Endothelial cell of umbilical vein (primary cell): ENCODE data around the gene ACAP1. TPM values are rescaled to one million over a fixed set of nuclear protein-coding genes. Genes with fewer than 3 reads are reported as not detected.

Source experiments
- BruUV-seq: library from RNA; stranded (reverse); fragments of 400-500 nt; replicated peaks from 2 replicates; lab custom pipeline; 2021; lab: Mats Ljungman, UMichigan
- CTCF ChIA-PET: fragments of 300-600, 350-600 bp; sonication (Branson Sonifier 250); formaldehyde crosslinking; loops from one replicate; lab custom pipeline; 2021; ENCODE audit warnings: antibody characterized with exemption, inconsistent platforms; lab: Charles Lee
- POLR2A ChIA-PET: fragments of 300-600, 350-600 bp; sonication (Branson Sonifier 250); formaldehyde crosslinking; loops from one replicate; lab custom pipeline; 2021; ENCODE audit warnings: antibody characterized with exemption, inconsistent platforms; lab: Charles Lee
- DNase-seq: peaks from one replicate; pipeline ENCODE4 v3.0.0-alpha.2; 2011; ENCODE audit warnings: low read depth, low spot score
- FAIRE-seq: peaks from 2 replicates; lab custom pipeline; 2011; peaks lifted over from hg19 to GRCh38; lab: Jason Lieb, UNC
- H2AFZ ChIP-seq: 2 replicates; pipeline ENCODE4 v1.6.0; 2012; ENCODE audit warnings: low read depth, low read length, control low read depth, inconsistent platforms
- H3K27ac ChIP-seq: 2 replicates; pipeline ENCODE4 v1.5.1; 2011; ENCODE audit warnings: low read depth, mild to moderate bottlenecking, control low read depth, low read length, moderate library complexity; ENCODE audit not compliant: insufficient read depth
- H3K27me3 ChIP-seq, 2 experiments: 2 replicates each; pipeline versions ENCODE4 v1.6.0 to v1.6.1; 2011; ENCODE audit warnings: low read length in 2 of 2, mixed read lengths in 1 of 2; ENCODE audit not compliant: control insufficient read depth in 2 of 2, insufficient read depth in 2 of 2
- H3K36me3 ChIP-seq, 2 experiments: 2 replicates in 1 of 2; 3 replicates in 1 of 2; pipeline ENCODE4 v1.5.1; 2011; ENCODE audit warnings: low read length in 2 of 2, mild to moderate bottlenecking in 1 of 2, moderate library complexity in 1 of 2; ENCODE audit not compliant: control insufficient read depth in 2 of 2, insufficient read depth in 2 of 2; ENCODE audit errors: extremely low read depth in 1 of 2
- H3K4me1 ChIP-seq: 3 replicates; pipeline ENCODE4 v1.5.1; 2011; ENCODE audit warnings: mild to moderate bottlenecking, low read length; ENCODE audit not compliant: control insufficient read depth, insufficient read depth; ENCODE audit errors: extremely low read depth
- H3K4me2 ChIP-seq: 2 replicates; pipeline ENCODE4 v1.6.1; 2011; ENCODE audit warnings: low read length, control low read depth, mixed read lengths; ENCODE audit not compliant: insufficient read depth
- H3K4me3 ChIP-seq, 3 experiments: fragments of 200-600 bp in 1 of 3; sonication (generic), shearing (Covaris generic) in 1 of 3; replicated peaks in 1 of 3; 2 replicates each; pipeline ENCODE4 v1.5.1; 2011 to 2016; ENCODE audit warnings: control low read depth in 3 of 3, low read length in 3 of 3, mild to moderate bottlenecking in 2 of 3, inconsistent platforms in 1 of 3, low read depth in 1 of 3, moderate library complexity in 1 of 3; ENCODE audit not compliant: insufficient read depth in 1 of 3
- H3K79me2 ChIP-seq: 2 replicates; pipeline ENCODE4 v1.6.0; 2012; ENCODE audit warnings: low read length, inconsistent platforms; ENCODE audit not compliant: control insufficient read depth, insufficient read depth
- H3K9ac ChIP-seq: replicated peaks from 2 replicates; pipeline ENCODE3; 2011; ENCODE audit warnings: low read length, control low read depth; ENCODE audit not compliant: insufficient read depth; ENCODE audit errors: extremely low read depth
- H3K9me1 ChIP-seq: replicated peaks from 3 replicates; pipeline ENCODE4 v1.6.0; 2011; ENCODE audit warnings: mild to moderate bottlenecking, low read length; ENCODE audit not compliant: control insufficient read depth, insufficient read depth; ENCODE audit errors: extremely low read depth
- H3K9me3 ChIP-seq: replicated peaks from 2 replicates; pipeline ENCODE4 v1.5.1; 2012; ENCODE audit warnings: low read length, inconsistent platforms; ENCODE audit not compliant: control insufficient read depth, insufficient read depth
- H4K20me1 ChIP-seq: replicated peaks from 2 replicates; pipeline ENCODE3; 2011; ENCODE audit warnings: mild to moderate bottlenecking, low read length; ENCODE audit not compliant: control insufficient read depth, insufficient read depth; ENCODE audit errors: extremely low read depth
- CTCF ChIP-seq, 2 donors: IDR thresholded peaks; 1 replicate in 1 of 2; 2 replicates in 1 of 2; pipeline ENCODE4 v1.5.1; 2011; ENCODE audit warnings: low read length in 2 of 2, mild to moderate bottlenecking in 2 of 2, moderate library complexity in 2 of 2, control low read depth in 1 of 2, inconsistent platforms in 1 of 2, low read depth in 1 of 2; ENCODE audit not compliant: insufficient read depth in 1 of 2; ENCODE audit errors: extremely low read depth in 1 of 2
- EZH2 ChIP-seq: IDR thresholded peaks from 2 replicates; pipeline ENCODE4 v1.6.1; 2012; ENCODE audit warnings: borderline replicate concordance, low read depth, mild to moderate bottlenecking, moderate library complexity, low read length, inconsistent platforms; ENCODE audit not compliant: severe bottlenecking
- FOS ChIP-seq: IDR thresholded peaks from 2 replicates; pipeline ENCODE4 v1.6.1; 2011; ENCODE audit warnings: mild to moderate bottlenecking, low read length, moderate library complexity, borderline replicate concordance; ENCODE audit not compliant: insufficient read depth
- GATA2 ChIP-seq: IDR thresholded peaks from 2 replicates; pipeline ENCODE4 v1.7.0; 2011; ENCODE audit warnings: low read depth, mild to moderate bottlenecking, moderate library complexity, mixed read lengths, low read length; ENCODE audit not compliant: insufficient read length, insufficient read depth
- JUN ChIP-seq: IDR thresholded peaks from 2 replicates; pipeline ENCODE4 v1.6.1; 2011; ENCODE audit warnings: borderline replicate concordance, low read depth; ENCODE audit not compliant: insufficient read length, insufficient read depth
- MYC ChIP-seq: IDR thresholded peaks from one replicate; pipeline ENCODE4 v1.6.1; 2011; ENCODE audit warnings: mild to moderate bottlenecking, low read depth, low read length
- POLR2A ChIP-seq: IDR thresholded peaks from 2 replicates; pipeline ENCODE4 v1.6.1; 2012; ENCODE audit warnings: low read depth, mild to moderate bottlenecking, control low read depth, low read length
- POLR2AphosphoS5 ChIP-seq: IDR thresholded peaks from 2 replicates; pipeline ENCODE4 v1.6.1; 2012; ENCODE audit warnings: low read depth, mild to moderate bottlenecking, control low read depth, low read length, moderate library complexity; ENCODE audit not compliant: insufficient read depth
- dilution Hi-C: fragments of 300-500 bp; cut with MboI; formaldehyde crosslinking; loops from one replicate; pipeline ENCODE4 v1.15.0; 2019; ENCODE audit warnings: low sequenced_read_pairs; ENCODE audit not compliant: extremely low pct_ligation_motif_present
- intact Hi-C: fragments of 100-400 bp; cut with micrococcal nuclease; formaldehyde crosslinking; loops from one replicate; pipeline ENCODE4 v1.10.0; 2022
- polyA plus RNA-seq, 4 experiments: library from polyadenylated mRNA; depleted of rRNA in 3 of 4; stranded (reverse) in 3 of 4; unstranded in 1 of 4; fragments of >200 nt; gene quantifications; 2 replicates each; pipeline versions ENCODE4 v1.2.1 to v1.2.3, GENCODE V29; 2011 to 2012; ENCODE audit warnings: missing spikeins in 1 of 4
- total RNA-seq: library from RNA; stranded (reverse); gene quantifications from 2 replicates; pipeline ENCODE4 v1.2.3, GENCODE V29; 2021
- TF ChIP-seq, protein P1 (sequence below): IDR thresholded peaks from 2 replicates; pipeline ENCODE4 v1.6.1; 2011; ENCODE audit not compliant: insufficient read depth, insufficient read length

The ACAP1 gene
- total and polyA plus RNA-seq, 2 donors (not counting 3 experiments of a cell fraction or from before 2014, with no cell fraction given): 0.46 TPM; not detected in 1

DNA sequence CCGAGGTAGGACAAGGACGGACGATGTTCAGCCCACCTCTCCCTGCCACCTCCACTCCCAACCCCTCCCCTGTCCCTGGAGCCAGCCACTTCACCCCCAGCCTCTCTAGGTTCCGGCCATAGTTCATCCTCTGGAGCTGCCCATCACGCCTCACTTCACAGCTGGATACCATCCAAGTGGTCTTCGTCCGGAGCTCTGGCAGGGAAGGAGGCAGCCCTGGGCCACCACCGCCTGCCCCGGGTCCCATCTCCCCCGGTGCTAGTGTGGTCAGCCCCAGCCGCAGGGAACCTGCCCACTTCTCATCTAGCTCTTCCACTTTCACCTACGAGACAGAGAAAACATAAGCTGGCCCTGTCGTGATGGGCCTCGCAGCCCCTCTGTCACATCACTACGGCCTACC lies 14.9 kb upstream of the ACAP1 start:
- POLR2A ChIA-PET: interaction anchor here (0.9 kb wide), 1 partner anchor 239 kb away, joined by 3 read pairs; no protein-coding TSS in a partner anchor
- intact Hi-C loops: no loop called here
- TF ChIP-seq POLR2A (no peak), MYC (no peak), CTCF (IDR thresholded peaks at IDR 0.05; ENCODE audit: extremely low read depth in 1 of 2, insufficient read depth in 1 of 2, low read depth in 1 of 2, low read length in 2 of 2) (no peak), POLR2AphosphoS5 (no peak), FOS (no peak), EZH2 (no peak), JUN (no peak), GATA2 (no peak)
- TF ChIP-seq, protein P1, sequence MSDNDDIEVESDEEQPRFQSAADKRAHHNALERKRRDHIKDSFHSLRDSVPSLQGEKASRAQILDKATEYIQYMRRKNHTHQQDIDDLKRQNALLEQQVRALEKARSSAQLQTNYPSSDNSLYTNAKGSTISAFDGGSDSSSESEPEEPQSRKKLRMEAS: no peak
- FAIRE-seq (no peak), DNase-seq (no peak)
- Histone ChIP-seq H3K9ac (no peak overlapping the region), H3K9me3 (no peaks in the 10 kb centered on the region), H4K20me1 (no peaks in the 10 kb centered on the region), H3K4me1 (peaks cover 4% of the 10 kb centered on the region), H3K4me3 (no peak overlapping the region), H3K27ac (no peak overlapping the region), H2AFZ (no peak overlapping the region), H3K4me2 (no peak overlapping the region), H3K9me1 (no peaks in the 10 kb centered on the region), H3K36me3 (peaks cover 11 to 50% of the 10 kb centered on the region in 2 experiments), H3K79me2 (no peaks in the 10 kb centered on the region), H3K27me3 (no peaks in the 10 kb centered on the region)
- CTCF ChIA-PET: no interaction called here
- no TSS peak for BruUV-seq
- dilution Hi-C loops: no loop called here
